ENCODE measurements around the gene NHSL2.
"Not testable (repeated sequence)": the region's sequence is repeated elsewhere in the genome, so short reads cannot be mapped to it uniquely, and the experiment has no call there.

NHSL2 gene

DNA sequence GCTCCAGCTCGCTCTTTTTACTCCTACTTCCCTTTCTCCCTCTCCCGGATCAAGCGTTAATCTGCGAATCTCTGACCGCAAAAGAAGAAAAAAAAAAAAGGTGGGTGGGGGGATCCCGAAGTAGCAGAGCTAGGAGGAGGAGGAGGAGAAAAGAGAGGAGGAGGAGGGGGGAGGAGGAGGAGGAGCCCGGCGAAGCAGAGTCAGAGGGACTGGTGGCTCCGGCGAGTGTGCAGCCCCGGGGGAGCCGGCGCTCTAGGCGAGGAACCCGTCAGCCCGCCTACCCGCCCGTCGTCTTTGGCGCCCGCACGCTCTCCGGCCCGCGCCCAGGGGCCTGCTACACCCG lies at the start of gene NHSL2:
NHSL2 (plus strand) TSS at position 203 of the 343 bp plus-strand sequence.
- in situ Hi-C loops (cut with MboI; ENCODE audit: low sequenced_read_pairs) = no loop called here

DNA sequence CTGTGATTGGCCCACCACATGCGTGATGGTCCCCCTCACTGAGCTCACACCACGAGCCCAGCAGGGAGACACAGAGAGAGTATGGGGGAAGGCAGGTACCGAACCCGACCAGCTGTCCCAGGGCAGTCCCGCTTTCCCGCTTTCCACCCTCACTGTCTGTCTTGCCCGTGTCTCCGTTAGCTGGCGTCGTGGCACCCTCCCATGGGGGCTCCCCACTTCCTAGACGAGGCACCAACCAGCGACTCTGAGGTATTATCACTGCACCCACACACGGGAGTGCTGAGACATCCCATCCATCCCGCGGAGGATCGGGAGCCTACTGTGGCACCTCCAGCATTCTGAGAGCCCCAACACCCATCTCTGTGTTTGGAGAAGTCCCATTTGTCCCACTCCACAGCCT lies 43.0 kb upstream of the NHSL2 start:
- in situ Hi-C loops (cut with MboI; ENCODE audit: low sequenced_read_pairs) = no loop called here

GRCh38 chrX:71869566-71869965 lies 41.1 kb upstream of the NHSL2 start:
- in situ Hi-C loops (cut with MboI; ENCODE audit: low sequenced_read_pairs) = not testable (repeated sequence)

DNA sequence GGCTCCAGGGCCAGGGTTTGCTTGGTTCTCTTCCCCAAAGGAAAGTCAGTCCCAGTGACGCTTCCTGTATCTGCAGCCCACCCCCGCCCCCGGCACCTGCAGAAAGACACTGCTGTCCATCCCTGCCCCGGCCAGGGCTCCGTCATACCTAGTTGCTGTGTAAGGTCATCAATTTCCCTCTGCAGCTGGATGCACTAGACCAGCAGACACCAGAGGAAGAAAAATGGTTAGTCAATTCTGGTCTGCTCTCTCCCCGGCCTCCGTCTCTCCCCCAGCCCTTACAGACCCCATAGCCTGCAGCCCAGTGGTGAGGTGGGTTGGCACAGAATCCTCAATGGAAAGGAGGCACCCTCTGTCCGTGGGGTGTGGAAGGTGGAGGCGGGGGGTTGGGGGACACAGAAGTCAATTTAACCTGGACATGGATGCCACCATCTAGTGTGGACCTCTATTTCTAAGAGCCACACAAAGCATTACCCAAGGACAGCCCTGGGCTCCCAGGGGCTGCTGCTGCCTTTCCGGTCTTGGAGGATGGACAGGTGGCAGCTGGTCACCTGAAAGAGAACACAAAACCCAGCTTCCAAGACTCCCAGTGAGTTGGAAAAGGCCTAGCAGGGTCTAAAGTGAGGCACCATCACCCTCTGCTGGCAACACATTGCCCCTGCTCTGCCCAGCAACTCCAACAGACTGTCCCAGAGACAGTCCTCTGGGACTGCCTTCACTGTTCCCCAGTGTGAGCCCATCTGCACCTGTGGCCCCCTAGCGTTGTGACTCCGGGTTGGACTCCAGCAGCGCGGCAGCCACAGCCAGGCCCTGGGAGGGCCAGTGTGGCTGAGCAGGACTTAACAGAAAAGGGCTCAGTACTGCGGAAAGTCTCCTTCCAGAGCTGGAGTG lies 40.2 kb upstream of the NHSL2 start:
- in situ Hi-C loops (cut with MboI; ENCODE audit: low sequenced_read_pairs) = no loop called here

GRCh38 chrX:71871367-71871766 lies 39.3 kb upstream of the NHSL2 start:
- in situ Hi-C loops (cut with MboI; ENCODE audit: low sequenced_read_pairs) = no loop called here

- in situ Hi-C loops (cut with MboI; ENCODE audit: low sequenced_read_pairs) = no loop called here
Measured at GRCh38 chrX:71872542-71873458, 37.8 kb upstream of the NHSL2 start.

DNA sequence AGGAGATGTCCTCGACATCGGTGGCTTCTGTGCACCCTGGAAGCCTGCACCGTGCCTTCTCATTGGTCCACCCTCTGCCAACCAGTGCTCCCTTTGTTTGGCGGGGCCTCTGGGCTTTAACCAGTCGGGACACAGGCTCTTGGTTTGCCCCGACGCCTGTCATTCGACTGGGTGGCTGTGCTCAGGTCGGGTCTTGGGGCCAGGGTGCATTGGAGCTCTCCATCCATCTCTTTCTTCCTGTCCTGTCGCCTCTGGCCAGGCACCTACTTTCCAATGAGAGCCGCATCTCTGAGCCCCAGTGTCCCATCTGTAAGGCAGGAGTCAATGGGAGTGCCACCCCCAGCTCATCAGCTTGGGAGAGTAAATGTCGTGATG lies 37.2 kb upstream of the NHSL2 start:
- in situ Hi-C loops (cut with MboI; ENCODE audit: low sequenced_read_pairs) = no loop called here

DNA sequence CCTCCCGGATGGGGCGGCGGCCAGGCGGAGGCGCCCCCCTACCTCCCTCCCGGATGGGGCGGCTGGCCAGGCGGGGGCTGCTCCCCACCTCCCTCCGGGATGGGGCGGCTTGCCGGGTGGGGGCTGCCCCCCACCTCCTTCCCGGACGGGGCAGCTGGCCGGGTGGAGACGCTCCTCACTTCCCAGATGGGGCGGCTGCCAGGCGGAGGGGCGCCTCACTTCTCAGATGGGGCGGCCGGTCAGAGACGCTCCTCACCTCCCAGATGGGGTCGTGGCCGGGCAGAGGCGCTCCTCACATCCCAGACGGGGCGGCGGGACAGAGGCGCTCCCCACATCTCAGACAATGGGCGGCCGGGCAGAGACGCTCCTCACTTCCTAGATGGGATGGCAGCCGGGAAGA lies 33.8 kb upstream of the NHSL2 start:
- in situ Hi-C loops (cut with MboI; ENCODE audit: low sequenced_read_pairs) = not testable (repeated sequence)

DNA sequence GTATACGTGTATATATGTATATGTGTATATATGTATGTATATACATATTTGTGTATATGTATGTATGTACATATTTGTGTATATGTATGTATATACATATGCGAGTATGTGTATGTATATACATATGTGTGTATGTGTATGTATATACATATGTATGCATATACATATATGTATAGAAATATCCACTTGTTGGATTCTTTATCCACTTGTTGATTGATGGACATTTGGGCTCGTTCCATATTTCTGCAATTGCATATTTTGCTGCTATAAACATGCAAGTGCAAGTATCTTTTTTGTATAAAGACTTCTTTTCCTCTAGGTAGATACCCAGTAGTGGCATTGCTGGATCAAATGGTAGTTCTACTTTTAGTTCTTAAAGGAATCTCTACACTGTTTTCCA lies 25.5 kb upstream of the NHSL2 start:
- in situ Hi-C loops (cut with MboI; ENCODE audit: low sequenced_read_pairs) = no loop called here

DNA sequence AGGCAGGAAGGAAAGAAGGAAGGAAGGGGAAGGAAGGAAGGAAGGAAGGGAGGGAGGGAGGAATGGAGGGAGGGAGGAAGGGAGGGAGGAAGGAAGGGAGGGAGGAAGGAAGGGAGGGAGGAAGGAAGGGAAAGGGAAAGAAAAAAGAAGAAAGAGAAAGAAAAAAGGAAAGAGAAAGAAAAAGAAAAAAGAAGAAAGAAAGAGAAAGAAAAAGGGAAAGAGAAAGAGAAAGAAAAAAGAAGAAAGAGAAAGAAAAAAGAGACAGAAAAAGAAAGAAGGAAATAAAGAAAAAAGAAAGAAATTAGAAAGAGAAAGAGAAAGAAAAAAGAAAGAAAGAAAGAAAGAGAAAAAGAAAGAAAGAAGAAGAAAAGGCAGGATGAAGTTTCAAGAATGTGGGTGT lies 15.0 kb upstream of the NHSL2 start:
- in situ Hi-C loops (cut with MboI; ENCODE audit: low sequenced_read_pairs) = no loop called here

DNA sequence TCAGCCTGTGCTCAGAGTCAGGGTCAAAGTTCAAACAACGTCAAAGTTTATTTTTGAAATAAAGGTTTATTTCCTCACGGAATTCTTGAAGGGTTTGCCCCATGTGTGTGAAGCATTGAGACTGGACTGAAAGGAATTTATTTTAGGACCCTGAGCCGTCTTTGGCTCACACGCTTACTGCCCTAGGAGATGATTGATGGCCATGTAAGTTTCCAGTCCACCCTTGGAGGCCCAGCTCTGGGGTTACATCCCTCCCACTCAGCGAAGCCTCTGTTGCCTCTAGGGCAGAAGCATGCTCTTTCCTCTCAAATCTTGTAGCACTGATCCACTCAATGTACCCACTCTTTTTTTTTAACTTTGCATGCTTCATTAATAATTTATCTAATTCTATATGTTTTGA lies 4.5 kb upstream of the NHSL2 start:
- in situ Hi-C loops (cut with MboI; ENCODE audit: low sequenced_read_pairs) = no loop called here

DNA sequence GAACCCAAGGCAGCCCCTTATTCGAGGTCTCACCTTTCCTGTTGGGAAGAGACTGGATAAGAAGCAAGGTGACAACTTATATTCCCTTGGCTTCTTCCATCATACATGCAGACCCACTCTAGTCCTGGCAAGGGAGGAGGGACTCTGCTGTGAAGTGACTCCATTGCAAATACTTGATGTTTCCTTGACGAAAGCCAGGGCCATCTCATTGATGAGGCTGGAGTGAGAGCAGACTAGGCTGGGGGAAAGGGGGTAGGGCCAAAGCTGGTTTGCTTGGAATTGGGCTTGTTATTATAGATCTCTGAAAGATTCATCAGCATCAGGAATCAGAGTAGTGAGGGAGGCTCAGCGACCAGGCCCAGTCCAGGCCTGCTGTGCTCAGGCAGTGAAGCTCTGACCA lies 2.3 kb upstream of the NHSL2 start:
- in situ Hi-C loops (cut with MboI; ENCODE audit: low sequenced_read_pairs) = no loop called here

DNA sequence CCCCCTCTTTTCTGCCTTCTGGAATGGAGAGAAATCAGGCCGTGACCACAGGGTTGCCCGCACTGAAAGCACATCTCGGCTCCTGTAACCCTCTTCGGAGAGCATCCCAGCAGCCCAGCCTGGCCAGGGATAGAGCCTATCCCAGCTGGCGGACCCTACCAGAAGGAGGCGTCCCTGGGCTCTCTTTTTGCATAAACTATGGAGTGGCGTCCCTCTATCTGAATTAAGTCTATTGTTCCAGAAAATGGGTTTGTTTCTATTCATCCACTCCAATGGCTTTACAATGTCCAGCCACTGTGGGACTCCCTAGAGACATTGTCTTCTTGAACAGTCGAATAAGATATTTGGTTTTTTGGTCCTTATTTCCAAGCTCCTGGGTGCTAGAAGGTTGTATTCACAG lies 689 bp upstream of the NHSL2 start:
- in situ Hi-C loops (cut with MboI; ENCODE audit: low sequenced_read_pairs) = no loop called here

DNA sequence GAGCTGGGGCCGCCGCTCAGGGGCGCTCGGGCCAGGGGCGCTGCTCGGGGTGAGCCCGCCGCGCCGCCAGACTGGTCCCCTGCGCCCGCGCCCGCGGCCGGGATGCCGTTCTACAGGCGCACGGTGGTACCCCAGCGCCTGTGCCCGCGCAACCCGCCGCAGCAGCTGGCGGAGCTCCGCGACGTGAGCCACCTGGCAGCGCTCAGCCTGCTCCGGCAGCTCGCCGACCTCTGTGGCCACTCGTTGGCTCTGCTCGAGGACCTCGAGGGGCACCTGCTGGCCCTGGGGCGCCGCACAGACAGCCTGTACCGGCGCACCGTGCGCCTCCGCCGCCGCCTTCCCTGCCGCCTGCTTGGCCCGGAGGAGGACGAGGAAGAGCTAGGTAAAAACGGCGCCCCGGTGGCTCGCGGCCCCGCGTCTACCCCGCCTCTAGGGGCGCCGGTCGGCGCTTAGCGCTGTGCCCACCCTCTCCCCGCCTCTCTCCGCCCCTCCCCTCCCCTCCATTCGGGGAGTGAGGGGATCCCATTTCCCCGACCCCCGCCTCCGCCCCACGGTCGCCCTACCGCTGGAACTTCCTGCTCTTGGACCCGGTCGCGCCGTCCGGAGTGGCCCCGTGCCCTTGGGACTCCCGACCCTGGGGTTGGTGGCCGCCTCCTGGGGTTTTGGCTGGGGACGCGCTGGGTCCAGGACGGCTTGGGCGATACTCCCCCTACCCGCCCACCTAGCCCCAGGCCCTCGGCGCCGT lies 513 bp downstream of the NHSL2 start:
- in situ Hi-C loops (cut with MboI; ENCODE audit: low sequenced_read_pairs) = no loop called here

DNA sequence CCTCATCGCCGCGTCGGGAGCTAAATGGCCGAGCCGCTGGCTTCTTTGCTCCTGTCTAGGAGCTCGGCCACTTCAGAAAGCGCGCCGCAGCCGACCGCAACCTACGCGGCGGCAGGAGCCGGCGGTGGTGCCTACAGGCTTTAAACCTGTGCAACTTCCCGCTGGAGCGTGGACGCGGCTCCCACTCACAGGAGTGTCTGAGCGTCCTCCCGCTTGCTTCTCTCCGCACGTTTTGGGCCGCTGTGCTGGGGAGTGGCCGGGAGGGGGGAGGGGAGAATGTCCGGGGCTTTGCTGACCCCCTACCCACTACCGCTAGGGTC lies 1.0 kb downstream of the NHSL2 start:
- in situ Hi-C loops (cut with MboI; ENCODE audit: low sequenced_read_pairs) = no loop called here

GRCh38 chrX:71912156-71912555 lies 1.5 kb downstream of the NHSL2 start:
- in situ Hi-C loops (cut with MboI; ENCODE audit: low sequenced_read_pairs) = no loop called here

GRCh38 chrX:71913156-71913950 lies 2.7 kb downstream of the NHSL2 start:
- in situ Hi-C loops (cut with MboI; ENCODE audit: low sequenced_read_pairs) = no loop called here

DNA sequence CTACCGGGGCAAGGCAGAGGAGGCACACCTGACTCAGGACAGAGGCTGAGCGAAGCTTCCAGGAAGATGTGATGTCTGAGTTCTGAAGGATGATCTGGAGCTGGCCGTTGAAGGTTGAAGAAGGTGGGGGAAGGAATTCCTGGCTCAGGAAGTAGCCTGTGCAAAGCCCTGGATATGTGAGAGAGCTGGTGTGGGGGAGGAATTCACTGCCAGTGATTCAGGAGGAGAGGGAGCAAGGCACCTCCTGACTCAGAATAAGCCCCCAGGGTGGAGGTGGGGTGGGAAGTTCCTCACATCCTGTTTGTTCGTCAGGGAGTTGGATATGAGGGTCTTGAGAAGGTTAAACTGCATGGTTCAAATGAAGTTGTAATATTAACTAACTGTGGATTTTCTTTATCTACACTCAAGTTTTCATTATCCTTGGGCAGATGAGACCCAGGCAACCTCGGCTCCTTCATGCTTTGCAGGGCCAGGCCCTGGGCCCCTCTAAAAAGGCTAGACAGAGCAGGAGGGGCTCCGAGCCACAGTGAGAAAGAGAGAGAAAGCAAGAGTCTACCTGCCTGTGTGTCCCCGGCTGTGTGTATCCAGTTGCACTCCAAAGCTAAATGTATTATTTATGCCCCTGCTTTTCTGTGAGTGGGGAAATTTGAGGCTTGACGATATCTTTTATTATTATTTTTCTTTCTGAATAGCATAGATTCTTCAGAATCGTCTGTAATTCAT lies 7.1 kb downstream of the NHSL2 start:
- in situ Hi-C loops (cut with MboI; ENCODE audit: low sequenced_read_pairs) = no loop called here

- in situ Hi-C loops (cut with MboI; ENCODE audit: low sequenced_read_pairs) = no loop called here
Measured at GRCh38 chrX:71919431-71919830, 8.8 kb downstream of the NHSL2 start.

- in situ Hi-C loops (cut with MboI; ENCODE audit: low sequenced_read_pairs) = no loop called here
Measured at GRCh38 chrX:71919886-71920285, 9.2 kb downstream of the NHSL2 start.
